Loucy (cell line): Measurements from ENCODE around the gene KRT14.
"Not testable (repeated sequence)": the region's sequence is repeated elsewhere in the genome, so short reads cannot be mapped to it uniquely, and the experiment has no call there.

Experiments
- EZH2phosphoT487 ChIP-seq: fragments of 200-600 bp; IDR thresholded peaks from 2 replicates; pipeline ENCODE4 v1.6.1; 2018; ENCODE audit warnings: antibody characterized with exemption, mild to moderate bottlenecking, moderate library complexity, borderline replicate concordance
- TF ChIP-seq, protein P1 (sequence below): fragments of 200-600 bp; sonication (generic); conservative IDR thresholded peaks from 2 replicates; pipeline ENCODE4 v1.5.1; 2014; ENCODE audit warnings: mild to moderate bottlenecking, antibody characterized with exemption, low read length

DNA sequence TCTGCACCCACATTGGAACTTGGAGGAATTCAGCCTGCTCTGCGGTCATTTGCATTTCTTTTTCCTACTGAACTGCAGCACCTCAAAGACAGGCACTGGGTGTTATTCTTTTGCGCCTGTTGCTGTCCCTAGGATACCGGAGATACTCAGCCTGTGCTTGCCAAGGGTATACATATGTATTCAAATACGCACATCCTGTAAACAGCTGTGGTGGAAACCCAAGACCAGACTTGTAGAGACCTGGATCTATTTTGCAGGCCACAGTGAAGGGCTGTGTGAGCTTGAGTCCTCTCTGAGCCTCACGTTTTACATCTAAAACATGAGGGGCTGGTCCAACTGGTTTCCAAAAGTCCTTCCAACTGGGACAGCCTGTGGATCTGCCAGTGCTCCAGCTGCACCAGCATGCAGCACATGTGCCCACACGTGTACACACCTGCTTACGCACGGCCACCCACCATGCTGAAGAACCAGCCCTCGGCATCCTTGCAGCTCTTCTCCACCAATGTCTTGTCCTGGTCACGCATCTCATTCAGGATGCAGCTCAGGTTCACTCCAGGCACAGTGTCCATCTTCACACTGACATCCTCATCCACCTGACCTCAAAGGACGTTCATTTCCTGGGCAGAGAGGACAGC is 42.0 kb upstream of the KRT14 start:
- TF ChIP-seq, protein P1, sequence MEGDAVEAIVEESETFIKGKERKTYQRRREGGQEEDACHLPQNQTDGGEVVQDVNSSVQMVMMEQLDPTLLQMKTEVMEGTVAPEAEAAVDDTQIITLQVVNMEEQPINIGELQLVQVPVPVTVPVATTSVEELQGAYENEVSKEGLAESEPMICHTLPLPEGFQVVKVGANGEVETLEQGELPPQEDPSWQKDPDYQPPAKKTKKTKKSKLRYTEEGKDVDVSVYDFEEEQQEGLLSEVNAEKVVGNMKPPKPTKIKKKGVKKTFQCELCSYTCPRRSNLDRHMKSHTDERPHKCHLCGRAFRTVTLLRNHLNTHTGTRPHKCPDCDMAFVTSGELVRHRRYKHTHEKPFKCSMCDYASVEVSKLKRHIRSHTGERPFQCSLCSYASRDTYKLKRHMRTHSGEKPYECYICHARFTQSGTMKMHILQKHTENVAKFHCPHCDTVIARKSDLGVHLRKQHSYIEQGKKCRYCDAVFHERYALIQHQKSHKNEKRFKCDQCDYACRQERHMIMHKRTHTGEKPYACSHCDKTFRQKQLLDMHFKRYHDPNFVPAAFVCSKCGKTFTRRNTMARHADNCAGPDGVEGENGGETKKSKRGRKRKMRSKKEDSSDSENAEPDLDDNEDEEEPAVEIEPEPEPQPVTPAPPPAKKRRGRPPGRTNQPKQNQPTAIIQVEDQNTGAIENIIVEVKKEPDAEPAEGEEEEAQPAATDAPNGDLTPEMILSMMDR: not testable (repeated sequence)
- not testable (repeated sequence) for TF ChIP-seq EZH2phosphoT487
